Vagina (tissue), 2 donors: Measurements from ENCODE around the gene RAD50. TPM values are rescaled to one million over a fixed set of nuclear protein-coding genes. Genes with fewer than 3 reads are reported as not detected.

Source experiments
- DNase-seq, 2 donors: peaks; one replicate each; pipeline ENCODE4 v3.0.0-alpha.2; 2017; ENCODE audit errors: extremely low spot score in 2 of 2
- H3K27ac ChIP-seq: fragments of 200-600 bp; sonication (generic); one replicate; pipeline ENCODE4 v1.5.1; 2019
- H3K27me3 ChIP-seq: fragments of 200-600 bp; sonication (generic); one replicate; pipeline ENCODE4 v1.5.1; 2019
- H3K36me3 ChIP-seq, 2 donors: fragments of 200-600 bp; sonication (generic); one replicate each; pipeline ENCODE4 v1.5.1; 2017 to 2019
- H3K4me1 ChIP-seq: fragments of 200-600 bp; sonication (generic); one replicate; pipeline ENCODE4 v1.5.1; 2019
- H3K4me3 ChIP-seq, 2 donors: fragments of 200-600 bp; sonication (generic); 1 replicate in 1 of 2; 2 replicates in 1 of 2; pipeline ENCODE4 v1.5.1; 2016 to 2019
- H3K9me3 ChIP-seq: fragments of 200-600 bp; sonication (generic); one replicate; pipeline ENCODE4 v1.5.1; 2019
- CTCF ChIP-seq, 3 experiments: fragments of 450-650 bp in 2 of 3; fragments of 200-600 bp in 1 of 3; sonication (generic) in 1 of 3; IDR thresholded peaks; one replicate each; pipeline ENCODE4 v1.5.1; 2017 to 2019; ENCODE audit warnings: antibody characterized with exemption in 3 of 3, mild to moderate bottlenecking in 2 of 3, moderate library complexity in 2 of 3
- POLR2A ChIP-seq, 2 donors: fragments of 450-650 bp; IDR thresholded peaks; one replicate each; pipeline ENCODE4 v1.6.1; 2017; ENCODE audit warnings: antibody characterized with exemption in 2 of 2, mild to moderate bottlenecking in 2 of 2, moderate library complexity in 2 of 2
- POLR2AphosphoS5 ChIP-seq, 2 donors: sonication (generic); formaldehyde crosslinking; IDR thresholded peaks; one replicate each; pipeline ENCODE4 v1.9.0; 2017; ENCODE audit warnings: antibody characterized with exemption in 2 of 2, mild to moderate bottlenecking in 2 of 2, low read depth in 1 of 2; ENCODE audit not compliant: insufficient read depth in 1 of 2
- intact Hi-C: fragments of 100-400 bp; cut with DNase I; formaldehyde crosslinking; loops from one replicate; pipeline ENCODE4 v1.15.1; 2023
- total RNA-seq: library from RNA; depleted of rRNA; stranded (reverse); fragments of >200 nt; gene quantifications from one replicate; pipeline ENCODE4 v1.2.3, GENCODE V29; 2016

Gene RAD50
- total RNA-seq, 1 donor from 2014 or later: 29.0 TPM

- peak in 1 of 2 donors; percentile 81 for DNase-seq
- intact Hi-C loops: no loop called here
- H3K4me1 ChIP-seq: peaks cover 10% of the 10 kb centered on the region
Measured at GRCh38 chr5:132680780-132681475, 124.2 kb downstream of the RAD50 start.

GRCh38 chr5:132681476-132681831, 124.7 kb downstream of the RAD50 start:
- Histone ChIP-seq H3K27me3 (no peaks in the 10 kb centered on the region), H3K36me3 (no peaks in the 10 kb centered on the region), H3K9me3 (no peaks in the 10 kb centered on the region), H3K4me3 (no peak overlapping the region), H3K4me1 (peaks cover 10% of the 10 kb centered on the region), H3K27ac (no peak overlapping the region)
- TF ChIP-seq POLR2AphosphoS5 (IDR thresholded peaks at IDR 0.05; ENCODE audit: insufficient read depth in 1 of 2, low read depth in 1 of 2) (no peak), POLR2A (IDR thresholded peaks at IDR 0.05) (no peak), CTCF (IDR thresholded peaks at IDR 0.05) (no peak)
- no peak for DNase-seq
- intact Hi-C loops: no loop called here

More at GRCh38 chr5:132680780-132681475, 124.2 kb downstream of the RAD50 start:
- Histone ChIP-seq H3K27ac (no peak overlapping the region), H3K36me3 (no peaks in the 10 kb centered on the region), H3K4me3 (no peak overlapping the region), H3K9me3 (no peaks in the 10 kb centered on the region), H3K27me3 (no peaks in the 10 kb centered on the region)
- no peak for TF ChIP-seq POLR2AphosphoS5 (IDR thresholded peaks at IDR 0.05; ENCODE audit: insufficient read depth in 1 of 2, low read depth in 1 of 2)
- no peak for TF ChIP-seq POLR2A (IDR thresholded peaks at IDR 0.05)
- no peak for TF ChIP-seq CTCF (IDR thresholded peaks at IDR 0.05)

GRCh38 chr5:132681983-132682382, 125.2 kb downstream of the RAD50 start:
- intact Hi-C loops: no loop called here
- Histone ChIP-seq H3K9me3 (no peaks in the 10 kb centered on the region), H3K36me3 (no peaks in the 10 kb centered on the region), H3K27ac (no peak overlapping the region), H3K4me1 (peaks cover 6% of the 10 kb centered on the region), H3K27me3 (no peaks in the 10 kb centered on the region), H3K4me3 (no peak overlapping the region)
- TF ChIP-seq POLR2AphosphoS5 (IDR thresholded peaks at IDR 0.05; ENCODE audit: insufficient read depth in 1 of 2, low read depth in 1 of 2) (no peak), POLR2A (IDR thresholded peaks at IDR 0.05) (no peak), CTCF (IDR thresholded peaks at IDR 0.05) (no peak)
- peak in 1 of 2 donors; percentile 72 for DNase-seq

GRCh38 chr5:132684491-132684890, 127.7 kb downstream of the RAD50 start:
- DNase-seq: no peak
- Histone ChIP-seq H3K9me3 (no peaks in the 10 kb centered on the region), H3K27ac (no peak overlapping the region), H3K36me3 (no peaks in the 10 kb centered on the region), H3K4me1 (no peaks in the 10 kb centered on the region), H3K27me3 (no peaks in the 10 kb centered on the region), H3K4me3 (no peak overlapping the region)
- TF ChIP-seq POLR2AphosphoS5 (IDR thresholded peaks at IDR 0.05; ENCODE audit: insufficient read depth in 1 of 2, low read depth in 1 of 2) (no peak), CTCF (IDR thresholded peaks at IDR 0.05) (no peak), POLR2A (IDR thresholded peaks at IDR 0.05) (no peak)
- intact Hi-C loops: no loop called here

- Histone ChIP-seq H3K9me3 (no peaks in the 10 kb centered on the region), H3K4me1 (no peaks in the 10 kb centered on the region), H3K27ac (no peak overlapping the region), H3K4me3 (no peak overlapping the region), H3K27me3 (no peaks in the 10 kb centered on the region), H3K36me3 (no peaks in the 10 kb centered on the region)
- intact Hi-C loops: no loop called here
- no peak for TF ChIP-seq CTCF (IDR thresholded peaks at IDR 0.05)
- no peak for TF ChIP-seq POLR2A (IDR thresholded peaks at IDR 0.05)
- TF ChIP-seq POLR2AphosphoS5 (IDR thresholded peaks at IDR 0.05; ENCODE audit: insufficient read depth in 1 of 2, low read depth in 1 of 2): no peak
- DNase-seq: no peak
Measured at GRCh38 chr5:132684922-132685720, 128.3 kb downstream of the RAD50 start.
